Measurements from ENCODE around the gene ALG14. TPM values are rescaled to one million over a fixed set of nuclear protein-coding genes. Genes with fewer than 3 reads are reported as not detected.
"Not testable (repeated sequence)": the region's sequence is repeated elsewhere in the genome, so short reads cannot be mapped to it uniquely, and the experiment has no call there.

Gene ALG14
- polyA plus RNA-seq, 2 donors, result 0.88 to 1.3 TPM

DNA sequence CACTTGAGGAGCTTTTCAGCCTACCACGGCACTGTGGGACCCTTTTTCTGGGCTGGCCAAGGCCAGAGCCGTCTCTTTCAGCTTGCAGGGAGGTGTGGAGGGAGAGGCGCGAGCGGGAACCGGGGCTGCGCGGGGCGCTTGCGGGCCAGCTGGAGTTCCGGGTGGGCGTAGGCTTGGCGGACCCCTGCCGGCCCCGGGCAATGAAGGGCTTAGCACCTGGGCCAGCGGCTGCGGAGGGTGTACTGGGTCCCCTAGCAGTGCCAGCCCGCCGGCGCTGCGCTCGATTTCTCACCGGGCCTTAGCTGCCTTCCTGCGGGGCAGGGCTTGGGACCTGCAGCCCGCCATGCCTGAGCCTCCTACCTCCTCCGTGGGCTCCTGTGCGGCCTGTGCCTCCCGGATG, 18.5 kb upstream of the ALG14 start:
- not testable (repeated sequence) for H3K27me3 ChIP-seq (ENCODE audit: control insufficient read depth in 1 of 2, insufficient read depth in 2 of 2, low read length in 2 of 2); H3K4me1 ChIP-seq (ENCODE audit: control insufficient read depth in 2 of 2, insufficient read depth in 2 of 2, low read length in 1 of 2); H3K9me3 ChIP-seq (ENCODE audit: control insufficient read depth in 2 of 2, insufficient read depth in 1 of 2, low read depth in 1 of 2, low read length in 1 of 2); H3K36me3 ChIP-seq (ENCODE audit: control insufficient read depth in 2 of 2, insufficient read depth in 2 of 2, low read length in 1 of 2); H3K27ac ChIP-seq (ENCODE audit: low read depth in 2 of 2, low read length in 1 of 2); H3K4me3 ChIP-seq (ENCODE audit: low read depth in 1 of 2, low read length in 2 of 2)
- 61 to 80% methylated on average over 19 to 28 of the region's 28 CpGs for WGBS, 2 donors

GRCh38 chr1:95089650-95090287, 17.0 kb upstream of the ALG14 start:
- WGBS, 2 donors, result 88 to 91% methylated on average over 6 of the region's 6 CpGs
- Histone ChIP-seq H3K27me3 (ENCODE audit: control insufficient read depth in 1 of 2, insufficient read depth in 2 of 2, low read length in 2 of 2) (no peaks in the 10 kb centered on the region), H3K27ac (ENCODE audit: low read depth in 2 of 2, low read length in 1 of 2) (no peak overlapping the region), H3K4me3 (ENCODE audit: low read depth in 1 of 2, low read length in 2 of 2) (no peak overlapping the region), H3K9me3 (ENCODE audit: control insufficient read depth in 2 of 2, insufficient read depth in 1 of 2, low read depth in 1 of 2, low read length in 1 of 2) (no peaks in the 10 kb centered on the region), H3K36me3 (ENCODE audit: control insufficient read depth in 2 of 2, insufficient read depth in 2 of 2, low read length in 1 of 2) (no peaks in the 10 kb centered on the region), H3K4me1 (ENCODE audit: control insufficient read depth in 2 of 2, insufficient read depth in 2 of 2, low read length in 1 of 2) (no peaks in the 10 kb centered on the region)

GRCh38 chr1:95088303-95088702, 15.6 kb upstream of the ALG14 start:
- Histone ChIP-seq H3K36me3 (ENCODE audit: control insufficient read depth in 2 of 2, insufficient read depth in 2 of 2, low read length in 1 of 2) (no peaks in the 10 kb centered on the region), H3K9me3 (ENCODE audit: control insufficient read depth in 2 of 2, insufficient read depth in 1 of 2, low read depth in 1 of 2, low read length in 1 of 2) (no peaks in the 10 kb centered on the region), H3K27ac (ENCODE audit: low read depth in 2 of 2, low read length in 1 of 2) (no peak overlapping the region), H3K27me3 (ENCODE audit: control insufficient read depth in 1 of 2, insufficient read depth in 2 of 2, low read length in 2 of 2) (no peaks in the 10 kb centered on the region), H3K4me1 (ENCODE audit: control insufficient read depth in 2 of 2, insufficient read depth in 2 of 2, low read length in 1 of 2) (no peaks in the 10 kb centered on the region), H3K4me3 (ENCODE audit: low read depth in 1 of 2, low read length in 2 of 2) (no peak overlapping the region)
- WGBS, 2 donors, result 76 to 88% methylated on average over 1 of the region's 1 CpG

GRCh38 chr1:95086949-95087533, 14.3 kb upstream of the ALG14 start:
- H3K4me1 ChIP-seq (ENCODE audit: control insufficient read depth in 2 of 2, insufficient read depth in 2 of 2, low read length in 1 of 2), result no peaks in the 10 kb centered on the region
- WGBS, 2 donors, result 23 to 31% methylated on average over 5 of the region's 5 CpGs
- no peak overlapping the region for H3K27ac ChIP-seq (ENCODE audit: low read depth in 2 of 2, low read length in 1 of 2)

DNA sequence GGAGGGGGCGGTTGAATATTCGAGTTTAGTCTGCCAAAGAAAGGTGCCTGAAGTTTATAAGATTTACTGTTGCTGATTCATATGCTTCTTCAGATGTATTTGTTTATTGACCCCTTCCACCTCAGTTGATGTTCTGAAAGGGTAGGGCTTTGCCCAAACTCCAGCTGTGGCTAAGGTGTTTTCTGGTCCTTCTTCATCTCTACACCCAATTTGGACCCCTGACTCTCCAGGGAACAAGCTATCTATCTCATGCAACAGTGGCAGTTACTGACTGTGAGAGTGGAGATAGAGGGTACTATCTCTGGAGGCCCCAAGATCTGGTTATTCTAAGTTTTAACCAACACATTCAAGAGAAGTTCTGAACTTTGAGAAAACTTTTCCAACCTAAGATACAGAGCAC, 12.6 kb upstream of the ALG14 start:
- H3K4me3 ChIP-seq (ENCODE audit: low read depth in 1 of 2, low read length in 2 of 2), result no peak overlapping the region

More at GRCh38 chr1:95086949-95087533, 14.3 kb upstream of the ALG14 start:
- H3K4me3 ChIP-seq (ENCODE audit: low read depth in 1 of 2, low read length in 2 of 2), result no peak overlapping the region
- H3K9me3 ChIP-seq (ENCODE audit: control insufficient read depth in 2 of 2, insufficient read depth in 1 of 2, low read depth in 1 of 2, low read length in 1 of 2), result no peaks in the 10 kb centered on the region
- H3K36me3 ChIP-seq (ENCODE audit: control insufficient read depth in 2 of 2, insufficient read depth in 2 of 2, low read length in 1 of 2), result no peaks in the 10 kb centered on the region
- H3K27me3 ChIP-seq (ENCODE audit: control insufficient read depth in 1 of 2, insufficient read depth in 2 of 2, low read length in 2 of 2), result no peaks in the 10 kb centered on the region

GRCh38 chr1:95084317-95085176, 11.8 kb upstream of the ALG14 start:
- Histone ChIP-seq H3K27ac (ENCODE audit: low read depth in 2 of 2, low read length in 1 of 2) (no peak overlapping the region), H3K27me3 (ENCODE audit: control insufficient read depth in 1 of 2, insufficient read depth in 2 of 2, low read length in 2 of 2) (no peaks in the 10 kb centered on the region), H3K9me3 (ENCODE audit: control insufficient read depth in 2 of 2, insufficient read depth in 1 of 2, low read depth in 1 of 2, low read length in 1 of 2) (no peaks in the 10 kb centered on the region), H3K36me3 (ENCODE audit: control insufficient read depth in 2 of 2, insufficient read depth in 2 of 2, low read length in 1 of 2) (no peaks in the 10 kb centered on the region), H3K4me1 (ENCODE audit: control insufficient read depth in 2 of 2, insufficient read depth in 2 of 2, low read length in 1 of 2) (no peaks in the 10 kb centered on the region), H3K4me3 (ENCODE audit: low read depth in 1 of 2, low read length in 2 of 2) (no peak overlapping the region)
- WGBS, 2 donors, result 75 to 80% methylated on average over 8 of the region's 8 CpGs

More for the DNA sequence above, 12.6 kb upstream of the ALG14 start:
- WGBS, 2 donors, result 63 to 71% methylated on average over 2 of the region's 2 CpGs
- H3K9me3 ChIP-seq (ENCODE audit: control insufficient read depth in 2 of 2, insufficient read depth in 1 of 2, low read depth in 1 of 2, low read length in 1 of 2), result no peaks in the 10 kb centered on the region
- no peaks in the 10 kb centered on the region for H3K36me3 ChIP-seq (ENCODE audit: control insufficient read depth in 2 of 2, insufficient read depth in 2 of 2, low read length in 1 of 2)
- H3K27me3 ChIP-seq (ENCODE audit: control insufficient read depth in 1 of 2, insufficient read depth in 2 of 2, low read length in 2 of 2), result no peaks in the 10 kb centered on the region
- H3K27ac ChIP-seq (ENCODE audit: low read depth in 2 of 2, low read length in 1 of 2), result no peak overlapping the region
- H3K4me1 ChIP-seq (ENCODE audit: control insufficient read depth in 2 of 2, insufficient read depth in 2 of 2, low read length in 1 of 2), result no peaks in the 10 kb centered on the region

- Histone ChIP-seq H3K27ac (ENCODE audit: low read depth in 2 of 2, low read length in 1 of 2) (no peak overlapping the region), H3K4me1 (ENCODE audit: control insufficient read depth in 2 of 2, insufficient read depth in 2 of 2, low read length in 1 of 2) (no peaks in the 10 kb centered on the region), H3K36me3 (ENCODE audit: control insufficient read depth in 2 of 2, insufficient read depth in 2 of 2, low read length in 1 of 2) (no peaks in the 10 kb centered on the region), H3K4me3 (ENCODE audit: low read depth in 1 of 2, low read length in 2 of 2) (no peak overlapping the region), H3K9me3 (ENCODE audit: control insufficient read depth in 2 of 2, insufficient read depth in 1 of 2, low read depth in 1 of 2, low read length in 1 of 2) (no peaks in the 10 kb centered on the region), H3K27me3 (ENCODE audit: control insufficient read depth in 1 of 2, insufficient read depth in 2 of 2, low read length in 2 of 2) (no peaks in the 10 kb centered on the region)
- 78 to 81% methylated on average over 1 of the region's 1 CpG for WGBS, 2 donors
These were observed 8.1 kb upstream of the ALG14 start for GRCh38 chr1:95080879-95081278.

- Histone ChIP-seq H3K27me3 (ENCODE audit: control insufficient read depth in 1 of 2, insufficient read depth in 2 of 2, low read length in 2 of 2) (no peaks in the 10 kb centered on the region), H3K27ac (ENCODE audit: low read depth in 2 of 2, low read length in 1 of 2) (no peak overlapping the region), H3K36me3 (ENCODE audit: control insufficient read depth in 2 of 2, insufficient read depth in 2 of 2, low read length in 1 of 2) (no peaks in the 10 kb centered on the region), H3K4me3 (ENCODE audit: low read depth in 1 of 2, low read length in 2 of 2) (no peak overlapping the region), H3K4me1 (ENCODE audit: control insufficient read depth in 2 of 2, insufficient read depth in 2 of 2, low read length in 1 of 2) (no peaks in the 10 kb centered on the region), H3K9me3 (ENCODE audit: control insufficient read depth in 2 of 2, insufficient read depth in 1 of 2, low read depth in 1 of 2, low read length in 1 of 2) (no peaks in the 10 kb centered on the region)
- WGBS, 2 donors, result 82 to 84% methylated on average over 1 of the region's 1 CpG
These were observed 7.7 kb upstream of the ALG14 start for GRCh38 chr1:95080446-95080845.

- H3K27ac ChIP-seq (ENCODE audit: low read depth in 2 of 2, low read length in 1 of 2), result no peak overlapping the region
- H3K4me3 ChIP-seq (ENCODE audit: low read depth in 1 of 2, low read length in 2 of 2), result no peak overlapping the region
- H3K4me1 ChIP-seq (ENCODE audit: control insufficient read depth in 2 of 2, insufficient read depth in 2 of 2, low read length in 1 of 2), result peaks cover 0 to 2% of the 10 kb centered on the region in 2 donors
- no peaks in the 10 kb centered on the region for H3K36me3 ChIP-seq (ENCODE audit: control insufficient read depth in 2 of 2, insufficient read depth in 2 of 2, low read length in 1 of 2)
- H3K9me3 ChIP-seq (ENCODE audit: control insufficient read depth in 2 of 2, insufficient read depth in 1 of 2, low read depth in 1 of 2, low read length in 1 of 2), result no peaks in the 10 kb centered on the region
- no peaks in the 10 kb centered on the region for H3K27me3 ChIP-seq (ENCODE audit: control insufficient read depth in 1 of 2, insufficient read depth in 2 of 2, low read length in 2 of 2)
These were observed 3.3 kb upstream of the ALG14 start for GRCh38 chr1:95076034-95076433.

Data from esophagus (tissue), 2 donors.